Measurements from ENCODE around the gene IRS2. TPM values are rescaled to one million over a fixed set of nuclear protein-coding genes. Genes with fewer than 3 reads are reported as not detected.

IRS2 gene
- total and polyA plus RNA-seq, 2 of the 8 experiments (the other 6 are each of a cell fraction or from before 2014, with no cell fraction given) = 2.6 to 17.0 TPM

- no peak for TF ChIP-seq CHD7 (IDR thresholded peaks at IDR 0.05; ENCODE audit: insufficient replicate concordance, low read length)
- TF ChIP-seq BRCA1 (IDR thresholded peaks at IDR 0.05; ENCODE audit: low read depth, low read length) = no peak
- no peak for TF ChIP-seq CEBPB (IDR thresholded peaks at IDR 0.05; ENCODE audit: low read depth, low read length)
- TF ChIP-seq TAF1 (IDR thresholded peaks at IDR 0.05; ENCODE audit: low read depth, low read length) = no peak
- no peak for TF ChIP-seq SIRT6 (IDR thresholded peaks at IDR 0.05; ENCODE audit: low read length)
- no peak for TF ChIP-seq ZNF274 (IDR thresholded peaks at IDR 0.05; ENCODE audit: borderline replicate concordance, extremely low read depth, low read length)
- TF ChIP-seq RXRA (IDR thresholded peaks at IDR 0.05; ENCODE audit: insufficient read depth, low read depth, low read length) = no peak
- TF ChIP-seq RAD21 (IDR thresholded peaks at IDR 0.05 in 1 of 2, conservative IDR thresholded peaks at IDR 0.05 in 1 of 2; ENCODE audit: low read depth in 2 of 2, low read length in 2 of 2) = no peak
- TF ChIP-seq CTBP2 (IDR thresholded peaks at IDR 0.05; ENCODE audit: borderline replicate concordance, insufficient read depth, insufficient read length, low read length) = no peak
- TF ChIP-seq MAX (IDR thresholded peaks at IDR 0.05) = no peak
- no peak for TF ChIP-seq POLR2A (IDR thresholded peaks at IDR 0.05; ENCODE audit: control extremely low read depth in 1 of 2, low read depth in 2 of 2, low read length in 2 of 2)
- no peak for TF ChIP-seq SP1 (IDR thresholded peaks at IDR 0.05; ENCODE audit: low read depth, low read length)
These were observed 48.8 kb downstream of the IRS2 start (continued) for GRCh38 chr13:109737606-109738005.

Data from H1 (cell line).